ENCODE data around the gene TLE3.

GRCh38 chr15:70089692-70089971 is 8.1 kb downstream of the TLE3 start:
- TF ChIP-seq CTCF (conservative IDR thresholded peaks at IDR 0.05; ENCODE audit: low read depth, low read length) (no peak), RFX5 (IDR thresholded peaks at IDR 0.05; ENCODE audit: low read depth, low read length) (no peak)
